Measurements from ENCODE around the gene ULK2. TPM values are rescaled to one million over a fixed set of nuclear protein-coding genes. Genes with fewer than 3 reads are reported as not detected.
A peak's percentile ranks its signal among the peaks of the same experiment; 100 is the strongest.

Gene ULK2
- total RNA-seq, 1 experiment from 2014 or later = 12.9 TPM

- BruUV-seq (replicated peaks) = no TSS peak
- no peak for TF ChIP-seq CTCF (conservative IDR thresholded peaks at IDR 0.05; ENCODE audit: low read depth, low read length)
- CTCF ChIA-PET = interaction anchor here (0.7 to 2.0 kb wide), 5 partner anchors 11 to 401 kb away, joined by 3 to 23 read pairs (median 4); partner anchors contain the start of gene B9D1
- POLR2A ChIA-PET (ENCODE audit: low non-redundant PET) = no interaction called here
- intact Hi-C loops (cut with micrococcal nuclease; ENCODE audit: unreplicated experiment) = no loop called here
- Histone ChIP-seq H3K9me3 (ENCODE audit: low read depth, low read length, poor library complexity, severe bottlenecking) (no peaks in the 10 kb centered on the region), H3K27ac (ENCODE audit: low read depth, low read length, poor library complexity, severe bottlenecking) (no peak overlapping the region), H3K4me1 (ENCODE audit: insufficient read depth, low read length, poor library complexity, severe bottlenecking) (no peaks in the 10 kb centered on the region), H3K27me3 (replicated peaks; ENCODE audit: insufficient read depth, low read depth, low read length, poor library complexity) (no peaks in the 10 kb centered on the region), H3K36me3 (ENCODE audit: insufficient read depth, low read length, poor library complexity, severe bottlenecking) (no peaks in the 10 kb centered on the region), H3K4me3 (ENCODE audit: low read depth, low read length, poor library complexity, severe bottlenecking) (no peak overlapping the region)
- no peak for DNase-seq (ENCODE audit: low spot score)
Observed at GRCh38 chr17:19763416-19763815, 104.3 kb downstream of the ULK2 start.

- TF ChIP-seq CTCF (conservative IDR thresholded peaks at IDR 0.05; ENCODE audit: low read depth, low read length) (peak; percentile 88), EZH2 (IDR thresholded peaks at IDR 0.05; ENCODE audit: borderline replicate concordance, low read depth, low read length, poor library complexity, severe bottlenecking) (no peak)
- no TSS peak for BruUV-seq (replicated peaks)
- Histone ChIP-seq H3K4me1 (ENCODE audit: insufficient read depth, low read length, poor library complexity, severe bottlenecking) (no peaks in the 10 kb centered on the region), H3K27me3 (replicated peaks; ENCODE audit: insufficient read depth, low read depth, low read length, poor library complexity) (no peaks in the 10 kb centered on the region), H3K9me3 (ENCODE audit: low read depth, low read length, poor library complexity, severe bottlenecking) (no peaks in the 10 kb centered on the region), H3K27ac (ENCODE audit: low read depth, low read length, poor library complexity, severe bottlenecking) (no peak overlapping the region), H3K4me3 (ENCODE audit: low read depth, low read length, poor library complexity, severe bottlenecking) (no peak overlapping the region), H3K36me3 (ENCODE audit: insufficient read depth, low read length, poor library complexity, severe bottlenecking) (no peaks in the 10 kb centered on the region)
- ChIA-PET CTCF (interaction anchor here (0.5 to 2.0 kb wide), 14 partner anchors 9 to 516 kb away, joined by 3 to 23 read pairs (median 4); partner anchors contain the start of gene B9D1), POLR2A (ENCODE audit: low non-redundant PET) (interaction anchor here (0.5 kb wide), 1 partner anchor 196 kb away, joined by 4 read pairs; no protein-coding TSS in a partner anchor)
- intact Hi-C loops (cut with micrococcal nuclease; ENCODE audit: unreplicated experiment) = loop anchor here (1.0 kb wide), 1 partner anchor 399 kb away; no protein-coding TSS in a partner anchor
- peak; percentile 76 for DNase-seq (ENCODE audit: low spot score)
Observed at GRCh38 chr17:19762515-19762961, 105.2 kb downstream of the ULK2 start.

GRCh38 chr17:19760746-19761145, 107.0 kb downstream of the ULK2 start:
- BruUV-seq (replicated peaks) = no TSS peak
- H3K9me3 ChIP-seq (ENCODE audit: low read depth, low read length, poor library complexity, severe bottlenecking) = no peaks in the 10 kb centered on the region
- H3K27me3 ChIP-seq (replicated peaks; ENCODE audit: insufficient read depth, low read depth, low read length, poor library complexity) = no peaks in the 10 kb centered on the region
- H3K4me1 ChIP-seq (ENCODE audit: insufficient read depth, low read length, poor library complexity, severe bottlenecking) = no peaks in the 10 kb centered on the region
- no peak overlapping the region for H3K27ac ChIP-seq (ENCODE audit: low read depth, low read length, poor library complexity, severe bottlenecking)
- TF ChIP-seq EZH2 (IDR thresholded peaks at IDR 0.05; ENCODE audit: borderline replicate concordance, low read depth, low read length, poor library complexity, severe bottlenecking) = no peak
- no peak for TF ChIP-seq CTCF (conservative IDR thresholded peaks at IDR 0.05; ENCODE audit: low read depth, low read length)
- H3K36me3 ChIP-seq (ENCODE audit: insufficient read depth, low read length, poor library complexity, severe bottlenecking) = no peaks in the 10 kb centered on the region
- no peak for DNase-seq (ENCODE audit: low spot score)
- POLR2A ChIA-PET (ENCODE audit: low non-redundant PET) = no interaction called here
- CTCF ChIA-PET = interaction anchor here (1.3 kb wide), 1 partner anchor 398 kb away, joined by 3 read pairs; no protein-coding TSS in a partner anchor
- intact Hi-C loops (cut with micrococcal nuclease; ENCODE audit: unreplicated experiment) = no loop called here
- no peak overlapping the region for H3K4me3 ChIP-seq (ENCODE audit: low read depth, low read length, poor library complexity, severe bottlenecking)
